Middle frontal gyrus (tissue), 1 donor: ENCODE measurements around the gene ICAM4.

Experiments
- DNase-seq: peaks from one replicate; pipeline ENCODE4 v3.0.0-alpha.2; 2015; ENCODE audit warnings: low spot score; ENCODE audit errors: extremely low spot score

Gene ICAM4

GRCh38 chr19:10290876-10291553, 4.3 kb downstream of the ICAM4 start:
- DNase-seq, result no peak

- DNase-seq, result no peak
Measured at GRCh38 chr19:10291554-10292205, 4.9 kb downstream of the ICAM4 start.

- DNase-seq, result no peak
Measured at GRCh38 chr19:10292206-10292788, 5.5 kb downstream of the ICAM4 start.

GRCh38 chr19:10292789-10293636, 6.3 kb downstream of the ICAM4 start:
- no peak for DNase-seq

- no peak for DNase-seq
Measured at GRCh38 chr19:10293637-10294367, 7.0 kb downstream of the ICAM4 start.

- no peak for DNase-seq
Measured at GRCh38 chr19:10294368-10294697, 7.6 kb downstream of the ICAM4 start.

- no peak for DNase-seq
Measured at GRCh38 chr19:10295305-10295846, 8.6 kb downstream of the ICAM4 start.

GRCh38 chr19:10295847-10296591, 9.3 kb downstream of the ICAM4 start:
- DNase-seq, result no peak

GRCh38 chr19:10299545-10300458, 13.0 kb downstream of the ICAM4 start:
- DNase-seq, result no peak

- peak; percentile 43 for DNase-seq
Measured at GRCh38 chr19:10305139-10305806, 18.5 kb downstream of the ICAM4 start.

- DNase-seq, result no peak
Measured at GRCh38 chr19:10306327-10306726, 19.6 kb downstream of the ICAM4 start.

GRCh38 chr19:10309423-10309822, 22.7 kb downstream of the ICAM4 start, which contains the start of gene ZGLP1:
ZGLP1 (minus strand) TSS chr19:10309815.
- no peak for DNase-seq

- DNase-seq, result peak; percentile 72
Measured at GRCh38 chr19:10315335-10316214, 28.8 kb downstream of the ICAM4 start, which contains the start of gene FDX2. FDX2 (minus strand) TSS chr19:10316015; CDS start chr19:10315996, 19 bp downstream.

- DNase-seq, result no peak
Measured at GRCh38 chr19:10316229-10317044, 29.7 kb downstream of the ICAM4 start.

GRCh38 chr19:10317045-10317856, 30.5 kb downstream of the ICAM4 start:
- DNase-seq, result no peak
